SK-N-SH treated with all-trans-retinoic acid at 6 μM for 48 hours (cell line): ENCODE data around the gene UGGT1.

Experiments used
- ATAC-seq: fragments of 200-7000 bp; cut with Tn5 transposase; 3 replicates; pipeline ENCODE4 v1.9.1; 2020; ENCODE audit warnings: mild to moderate bottlenecking, moderate library complexity
- ARNTL ChIP-seq: fragments of 450-650 bp; formaldehyde crosslinking; IDR thresholded peaks from 2 replicates; pipeline ENCODE4 v1.5.0; 2020; ENCODE audit warnings: low read depth, mild to moderate bottlenecking, moderate library complexity, borderline replicate concordance
- CREB5 ChIP-seq: fragments of 250-450 bp; sonication (Bioruptor Pico); IDR thresholded peaks from 2 replicates; pipeline ENCODE4 v1.5.1; 2020; ENCODE audit warnings: low read depth, mild to moderate bottlenecking, moderate library complexity
- CSDC2 ChIP-seq: fragments of 250-450 bp; sonication (Bioruptor Pico); IDR thresholded peaks from 2 replicates; pipeline ENCODE4 v1.5.0; 2020; ENCODE audit warnings: mild to moderate bottlenecking, moderate library complexity
- CSRNP3 ChIP-seq: fragments of 250-450 bp; sonication (Bioruptor Pico); IDR thresholded peaks from 2 replicates; pipeline ENCODE4 v1.5.1; 2021; ENCODE audit warnings: mild to moderate bottlenecking, moderate library complexity
- ESRRG ChIP-seq: fragments of 250-450 bp; sonication (Bioruptor Pico); IDR thresholded peaks from 2 replicates; pipeline ENCODE4 v1.6.1; 2021; ENCODE audit warnings: mild to moderate bottlenecking
- GLIS3 ChIP-seq: fragments of 250-450 bp; sonication (Bioruptor Pico); IDR thresholded peaks from 2 replicates; pipeline ENCODE4 v1.5.0; 2020; ENCODE audit warnings: mild to moderate bottlenecking, moderate library complexity
- ISL1 ChIP-seq: fragments of 250-450 bp; sonication (Bioruptor Pico); IDR thresholded peaks from 2 replicates; pipeline ENCODE4 v2.1.2; 2022; ENCODE audit warnings: mild to moderate bottlenecking, moderate library complexity
- OSR1 ChIP-seq: fragments of 250-450 bp; sonication (Bioruptor Pico); IDR thresholded peaks from 2 replicates; pipeline ENCODE4 v1.8.0; 2022; ENCODE audit warnings: moderate library complexity, mild to moderate bottlenecking, inconsistent platforms
- PPARA ChIP-seq: fragments of 250-450 bp; sonication (Bioruptor Pico); IDR thresholded peaks from 2 replicates; pipeline ENCODE4 v1.5.0; 2020; ENCODE audit warnings: mild to moderate bottlenecking, borderline replicate concordance
- RARB ChIP-seq: fragments of 250-450 bp; sonication (Bioruptor Pico); IDR thresholded peaks from 2 replicates; pipeline ENCODE4 v1.8.0; 2021; ENCODE audit warnings: mild to moderate bottlenecking, moderate library complexity
- SNAI2 ChIP-seq: fragments of 250-450 bp; sonication (Bioruptor Pico); IDR thresholded peaks from 2 replicates; pipeline ENCODE4 v1.5.0; 2020; ENCODE audit warnings: mild to moderate bottlenecking, moderate library complexity
- TCF4 ChIP-seq: fragments of 250-450 bp; sonication (Bioruptor Pico); IDR thresholded peaks from 2 replicates; pipeline ENCODE4 v1.8.0; 2021; ENCODE audit warnings: mild to moderate bottlenecking, moderate library complexity, borderline replicate concordance
- TOX ChIP-seq: fragments of 250-450 bp; sonication (Bioruptor Pico); IDR thresholded peaks from 2 replicates; pipeline ENCODE4 v1.8.0; 2021; ENCODE audit warnings: mild to moderate bottlenecking, moderate library complexity, borderline replicate concordance
- ZC3H10 ChIP-seq: fragments of 250-450 bp; sonication (Bioruptor Pico); IDR thresholded peaks from 2 replicates; pipeline ENCODE4 v1.5.1; 2021; ENCODE audit warnings: mild to moderate bottlenecking, moderate library complexity
- ZFP3 ChIP-seq: fragments of 250-450 bp; sonication (Bioruptor Pico); IDR thresholded peaks from 2 replicates; pipeline ENCODE4 v1.5.0; 2020; ENCODE audit warnings: mild to moderate bottlenecking, moderate library complexity
- ZFP30 ChIP-seq: fragments of 450-650 bp; formaldehyde crosslinking; IDR thresholded peaks from 2 replicates; pipeline ENCODE4 v1.5.0; 2022; ENCODE audit warnings: mild to moderate bottlenecking, moderate library complexity
- ZNF565 ChIP-seq: fragments of 450-650 bp; formaldehyde crosslinking; conservative IDR thresholded peaks from 2 replicates; pipeline ENCODE4 v1.5.0; 2020; ENCODE audit warnings: low read depth, mild to moderate bottlenecking, moderate library complexity
- ZNF70 ChIP-seq: fragments of 450-650 bp; formaldehyde crosslinking; IDR thresholded peaks from 2 replicates; pipeline ENCODE4 v1.5.0; 2020; ENCODE audit warnings: mild to moderate bottlenecking, moderate library complexity
- ZNF8 ChIP-seq: fragments of 450-650 bp; formaldehyde crosslinking; IDR thresholded peaks from 2 replicates; pipeline ENCODE4 v1.5.0; 2020; ENCODE audit warnings: mild to moderate bottlenecking, moderate library complexity
- TF ChIP-seq, protein P1 (sequence below): fragments of 250-450 bp; sonication (Bioruptor Pico); IDR thresholded peaks from 2 replicates; pipeline ENCODE4 v1.8.0; 2021; ENCODE audit warnings: low read depth, mild to moderate bottlenecking, moderate library complexity, borderline replicate concordance
- TF ChIP-seq, protein P2 (sequence below): fragments of 250-450 bp; sonication (Bioruptor Pico); IDR thresholded peaks from 2 replicates; pipeline ENCODE4 v1.8.0; 2020; ENCODE audit warnings: mild to moderate bottlenecking, moderate library complexity, borderline replicate concordance

UGGT1 gene

GRCh38 chr2:128233790-128234395, 142.9 kb downstream of the UGGT1 start:
- no peak for ATAC-seq
- TF ChIP-seq TOX (CRISPR knock-in tag) (no peak), CSRNP3 (CRISPR knock-in tag) (no peak), ZNF70 (CRISPR knock-in tag) (no peak), TCF4 (CRISPR knock-in tag) (no peak), ARNTL (CRISPR knock-in tag) (no peak), ESRRG (CRISPR knock-in tag) (no peak), OSR1 (CRISPR knock-in tag) (no peak), RARB (no peak), ZNF565 (CRISPR knock-in tag) (no peak), GLIS3 (no peak), SNAI2 (CRISPR knock-in tag) (no peak), ZC3H10 (CRISPR knock-in tag) (no peak), ZFP3 (no peak), CREB5 (no peak), PPARA (CRISPR knock-in tag) (no peak), ISL1 (no peak)
- TF ChIP-seq, protein P1, sequence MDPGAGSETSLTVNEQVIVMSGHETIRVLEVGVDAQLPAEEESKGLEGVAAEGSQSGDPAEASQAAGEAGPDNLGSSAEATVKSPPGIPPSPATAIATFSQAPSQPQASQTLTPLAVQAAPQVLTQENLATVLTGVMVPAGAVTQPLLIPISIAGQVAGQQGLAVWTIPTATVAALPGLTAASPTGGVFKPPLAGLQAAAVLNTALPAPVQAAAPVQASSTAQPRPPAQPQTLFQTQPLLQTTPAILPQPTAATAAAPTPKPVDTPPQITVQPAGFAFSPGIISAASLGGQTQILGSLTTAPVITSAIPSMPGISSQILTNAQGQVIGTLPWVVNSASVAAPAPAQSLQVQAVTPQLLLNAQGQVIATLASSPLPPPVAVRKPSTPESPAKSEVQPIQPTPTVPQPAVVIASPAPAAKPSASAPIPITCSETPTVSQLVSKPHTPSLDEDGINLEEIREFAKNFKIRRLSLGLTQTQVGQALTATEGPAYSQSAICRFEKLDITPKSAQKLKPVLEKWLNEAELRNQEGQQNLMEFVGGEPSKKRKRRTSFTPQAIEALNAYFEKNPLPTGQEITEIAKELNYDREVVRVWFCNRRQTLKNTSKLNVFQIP, result no peak

- ATAC-seq, result no peak
- no peak for TF ChIP-seq ESRRG (CRISPR knock-in tag)
- TF ChIP-seq OSR1 (CRISPR knock-in tag), result no peak
- no peak for TF ChIP-seq ZNF8
- no peak for TF ChIP-seq RARB
- no peak for TF ChIP-seq ZNF70 (CRISPR knock-in tag)
- TF ChIP-seq GLIS3, result no peak
- TF ChIP-seq CSDC2 (CRISPR knock-in tag), result no peak
- no peak for TF ChIP-seq ZFP30
- no peak for TF ChIP-seq CSRNP3 (CRISPR knock-in tag)
- no peak for TF ChIP-seq PPARA (CRISPR knock-in tag)
- TF ChIP-seq SNAI2 (CRISPR knock-in tag), result no peak
- no peak for TF ChIP-seq ISL1
- TF ChIP-seq ZC3H10 (CRISPR knock-in tag), result no peak
- no peak for TF ChIP-seq TOX (CRISPR knock-in tag)
- no peak for TF ChIP-seq ARNTL (CRISPR knock-in tag)
- TF ChIP-seq, protein P2, sequence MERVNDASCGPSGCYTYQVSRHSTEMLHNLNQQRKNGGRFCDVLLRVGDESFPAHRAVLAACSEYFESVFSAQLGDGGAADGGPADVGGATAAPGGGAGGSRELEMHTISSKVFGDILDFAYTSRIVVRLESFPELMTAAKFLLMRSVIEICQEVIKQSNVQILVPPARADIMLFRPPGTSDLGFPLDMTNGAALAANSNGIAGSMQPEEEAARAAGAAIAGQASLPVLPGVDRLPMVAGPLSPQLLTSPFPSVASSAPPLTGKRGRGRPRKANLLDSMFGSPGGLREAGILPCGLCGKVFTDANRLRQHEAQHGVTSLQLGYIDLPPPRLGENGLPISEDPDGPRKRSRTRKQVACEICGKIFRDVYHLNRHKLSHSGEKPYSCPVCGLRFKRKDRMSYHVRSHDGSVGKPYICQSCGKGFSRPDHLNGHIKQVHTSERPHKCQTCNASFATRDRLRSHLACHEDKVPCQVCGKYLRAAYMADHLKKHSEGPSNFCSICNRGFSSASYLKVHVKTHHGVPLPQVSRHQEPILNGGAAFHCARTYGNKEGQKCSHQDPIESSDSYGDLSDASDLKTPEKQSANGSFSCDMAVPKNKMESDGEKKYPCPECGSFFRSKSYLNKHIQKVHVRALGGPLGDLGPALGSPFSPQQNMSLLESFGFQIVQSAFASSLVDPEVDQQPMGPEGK (CRISPR knock-in tag), result no peak
- TF ChIP-seq CREB5, result no peak
- TF ChIP-seq, protein P1, result no peak
Measured at GRCh38 chr2:128234613-128235012, 143.6 kb downstream of the UGGT1 start.
